ENCODE measurements around the gene PTPRT. TPM values are rescaled to one million over a fixed set of nuclear protein-coding genes. Genes with fewer than 3 reads are reported as not detected.

PTPRT gene
- total and polyA plus RNA-seq, 2 experiments from 2014 or later = not detected

DNA sequence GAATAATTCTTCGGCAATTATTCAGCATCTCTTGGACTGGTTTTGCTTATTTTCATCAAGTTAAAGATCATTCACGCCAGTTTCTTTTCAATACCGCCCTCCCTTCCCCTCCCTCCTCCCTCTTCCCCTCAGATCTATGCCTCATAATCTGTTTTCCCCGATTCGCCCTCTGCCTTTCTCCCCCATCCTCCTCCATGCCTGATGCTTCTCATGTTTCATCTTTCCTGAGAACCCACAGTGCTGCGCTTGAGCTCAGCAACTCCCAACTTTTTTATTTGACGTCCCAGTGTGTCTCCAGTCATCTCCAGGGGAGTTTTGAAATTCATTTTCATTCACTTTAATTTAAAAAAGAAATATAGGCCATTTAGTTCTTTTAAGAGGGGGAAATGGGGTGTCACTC lies 142.7 kb downstream of the PTPRT start (continued):
- TF ChIP-seq, protein P1, sequence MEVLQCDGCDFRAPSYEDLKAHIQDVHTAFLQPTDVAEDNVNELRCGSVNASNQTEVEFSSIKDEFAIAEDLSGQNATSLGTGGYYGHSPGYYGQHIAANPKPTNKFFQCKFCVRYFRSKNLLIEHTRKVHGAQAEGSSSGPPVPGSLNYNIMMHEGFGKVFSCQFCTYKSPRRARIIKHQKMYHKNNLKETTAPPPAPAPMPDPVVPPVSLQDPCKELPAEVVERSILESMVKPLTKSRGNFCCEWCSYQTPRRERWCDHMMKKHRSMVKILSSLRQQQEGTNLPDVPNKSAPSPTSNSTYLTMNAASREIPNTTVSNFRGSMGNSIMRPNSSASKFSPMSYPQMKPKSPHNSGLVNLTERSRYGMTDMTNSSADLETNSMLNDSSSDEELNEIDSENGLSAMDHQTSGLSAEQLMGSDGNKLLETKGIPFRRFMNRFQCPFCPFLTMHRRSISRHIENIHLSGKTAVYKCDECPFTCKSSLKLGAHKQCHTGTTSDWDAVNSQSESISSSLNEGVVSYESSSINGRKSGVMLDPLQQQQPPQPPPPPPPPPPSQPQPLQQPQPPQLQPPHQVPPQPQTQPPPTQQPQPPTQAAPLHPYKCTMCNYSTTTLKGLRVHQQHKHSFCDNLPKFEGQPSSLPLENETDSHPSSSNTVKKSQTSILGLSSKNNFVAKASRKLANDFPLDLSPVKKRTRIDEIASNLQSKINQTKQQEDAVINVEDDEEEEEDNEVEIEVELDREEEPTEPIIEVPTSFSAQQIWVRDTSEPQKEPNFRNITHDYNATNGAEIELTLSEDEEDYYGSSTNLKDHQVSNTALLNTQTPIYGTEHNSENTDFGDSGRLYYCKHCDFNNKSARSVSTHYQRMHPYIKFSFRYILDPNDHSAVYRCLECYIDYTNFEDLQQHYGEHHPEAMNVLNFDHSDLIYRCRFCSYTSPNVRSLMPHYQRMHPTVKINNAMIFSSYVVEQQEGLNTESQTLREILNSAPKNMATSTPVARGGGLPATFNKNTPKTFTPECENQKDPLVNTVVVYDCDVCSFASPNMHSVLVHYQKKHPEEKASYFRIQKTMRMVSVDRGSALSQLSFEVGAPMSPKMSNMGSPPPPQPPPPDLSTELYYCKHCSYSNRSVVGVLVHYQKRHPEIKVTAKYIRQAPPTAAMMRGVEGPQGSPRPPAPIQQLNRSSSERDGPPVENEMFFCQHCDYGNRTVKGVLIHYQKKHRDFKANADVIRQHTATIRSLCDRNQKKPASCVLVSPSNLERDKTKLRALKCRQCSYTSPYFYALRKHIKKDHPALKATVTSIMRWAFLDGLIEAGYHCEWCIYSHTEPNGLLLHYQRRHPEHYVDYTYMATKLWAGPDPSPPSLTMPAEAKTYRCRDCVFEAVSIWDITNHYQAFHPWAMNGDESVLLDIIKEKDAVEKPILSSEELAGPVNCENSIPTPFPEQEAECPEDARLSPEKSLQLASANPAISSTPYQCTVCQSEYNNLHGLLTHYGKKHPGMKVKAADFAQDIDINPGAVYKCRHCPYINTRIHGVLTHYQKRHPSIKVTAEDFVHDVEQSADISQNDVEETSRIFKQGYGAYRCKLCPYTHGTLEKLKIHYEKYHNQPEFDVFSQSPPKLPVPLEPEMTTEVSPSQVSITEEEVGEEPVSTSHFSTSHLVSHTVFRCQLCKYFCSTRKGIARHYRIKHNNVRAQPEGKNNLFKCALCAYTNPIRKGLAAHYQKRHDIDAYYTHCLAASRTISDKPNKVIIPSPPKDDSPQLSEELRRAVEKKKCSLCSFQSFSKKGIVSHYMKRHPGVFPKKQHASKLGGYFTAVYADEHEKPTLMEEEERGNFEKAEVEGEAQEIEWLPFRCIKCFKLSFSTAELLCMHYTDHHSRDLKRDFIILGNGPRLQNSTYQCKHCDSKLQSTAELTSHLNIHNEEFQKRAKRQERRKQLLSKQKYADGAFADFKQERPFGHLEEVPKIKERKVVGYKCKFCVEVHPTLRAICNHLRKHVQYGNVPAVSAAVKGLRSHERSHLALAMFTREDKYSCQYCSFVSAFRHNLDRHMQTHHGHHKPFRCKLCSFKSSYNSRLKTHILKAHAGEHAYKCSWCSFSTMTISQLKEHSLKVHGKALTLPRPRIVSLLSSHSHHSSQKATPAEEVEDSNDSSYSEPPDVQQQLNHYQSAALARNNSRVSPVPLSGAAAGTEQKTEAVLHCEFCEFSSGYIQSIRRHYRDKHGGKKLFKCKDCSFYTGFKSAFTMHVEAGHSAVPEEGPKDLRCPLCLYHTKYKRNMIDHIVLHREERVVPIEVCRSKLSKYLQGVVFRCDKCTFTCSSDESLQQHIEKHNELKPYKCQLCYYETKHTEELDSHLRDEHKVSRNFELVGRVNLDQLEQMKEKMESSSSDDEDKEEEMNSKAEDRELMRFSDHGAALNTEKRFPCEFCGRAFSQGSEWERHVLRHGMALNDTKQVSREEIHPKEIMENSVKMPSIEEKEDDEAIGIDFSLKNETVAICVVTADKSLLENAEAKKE (CRISPR knock-in tag; IDR thresholded peaks at IDR 0.05) = no peak
- TF ChIP-seq ZNF114 (CRISPR knock-in tag; IDR thresholded peaks at IDR 0.05) (no peak), EZH2phosphoT487 (IDR thresholded peaks at IDR 0.05; ENCODE audit: unreplicated experiment) (no peak), ZNF331 (CRISPR knock-in tag; IDR thresholded peaks at IDR 0.05; ENCODE audit: low read depth) (no peak), STAT1 (IDR thresholded peaks at IDR 0.05; ENCODE audit: unreplicated experiment) (no peak), EZH2 (IDR thresholded peaks at IDR 0.05; ENCODE audit: low read depth, unreplicated experiment) (no peak)
- TF ChIP-seq, protein P2, sequence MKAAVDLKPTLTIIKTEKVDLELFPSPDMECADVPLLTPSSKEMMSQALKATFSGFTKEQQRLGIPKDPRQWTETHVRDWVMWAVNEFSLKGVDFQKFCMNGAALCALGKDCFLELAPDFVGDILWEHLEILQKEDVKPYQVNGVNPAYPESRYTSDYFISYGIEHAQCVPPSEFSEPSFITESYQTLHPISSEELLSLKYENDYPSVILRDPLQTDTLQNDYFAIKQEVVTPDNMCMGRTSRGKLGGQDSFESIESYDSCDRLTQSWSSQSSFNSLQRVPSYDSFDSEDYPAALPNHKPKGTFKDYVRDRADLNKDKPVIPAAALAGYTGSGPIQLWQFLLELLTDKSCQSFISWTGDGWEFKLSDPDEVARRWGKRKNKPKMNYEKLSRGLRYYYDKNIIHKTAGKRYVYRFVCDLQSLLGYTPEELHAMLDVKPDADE (IDR thresholded peaks at IDR 0.05) = no peak

DNA sequence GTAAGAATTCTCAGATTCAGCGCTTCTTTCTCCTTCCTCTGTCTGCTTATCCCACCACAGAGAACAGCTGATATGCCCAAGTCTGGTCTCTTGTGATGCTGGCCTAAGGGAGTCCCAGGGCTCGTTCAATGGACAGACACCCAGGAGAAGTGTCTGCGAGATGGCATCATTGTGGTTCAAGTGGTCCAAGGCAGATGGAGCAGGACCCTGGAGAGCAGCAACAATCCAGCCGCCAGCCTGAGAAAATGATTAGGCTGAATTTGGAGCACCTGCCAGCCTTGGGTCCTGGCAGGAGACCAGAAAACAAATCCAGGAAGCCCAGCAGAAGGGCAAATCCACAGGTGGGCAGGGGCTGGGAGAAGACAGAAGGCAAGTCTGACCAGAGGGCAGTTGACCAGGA lies 145.8 kb downstream of the PTPRT start:
- Mint-ChIP-seq H3K27me3 (ENCODE audit: insufficient read depth, low read depth, poor library complexity) (no peaks in the 10 kb centered on the region), H3K36me3 (ENCODE audit: low read depth) (peaks cover 27% of the 10 kb centered on the region), H3K27ac (no peak overlapping the region), H3K9me3 (peaks cover 94% of the 10 kb centered on the region), H3K4me1 (no peaks in the 10 kb centered on the region; the same call in 2 of the 3 replicates), H3K4me3 (no peak overlapping the region)
- Histone ChIP-seq H4K20me1 (replicated peaks; ENCODE audit: insufficient read depth) (no peaks in the 10 kb centered on the region), H3K27ac (ENCODE audit: low read depth) (no peak overlapping the region), H3K79me2 (replicated peaks; ENCODE audit: insufficient read depth) (no peaks in the 10 kb centered on the region), H3K4me1 (ENCODE audit: insufficient read depth) (no peaks in the 10 kb centered on the region), H2AFZ (no peak overlapping the region), H3K4me3 (no peak overlapping the region), H3F3A (replicated peaks; ENCODE audit: low read depth) (no peaks in the 10 kb centered on the region), H3K36me3 (ENCODE audit: insufficient read depth) (peaks cover 3% of the 10 kb centered on the region; the same call in 1 of the 2 replicates), H3K27me3 (ENCODE audit: insufficient read depth) (no peaks in the 10 kb centered on the region), H3K4me2 (no peak overlapping the region), H3K9me2 (ENCODE audit: insufficient read depth) (no peaks in the 10 kb centered on the region)
- no peak for DNase-seq (ENCODE audit: low spot score)
- no peak for ATAC-seq
- no peak for TF ChIP-seq EZH2 (IDR thresholded peaks at IDR 0.05; ENCODE audit: low read depth, unreplicated experiment)
- TF ChIP-seq, protein P2 (IDR thresholded peaks at IDR 0.05) = no peak
- no peak for TF ChIP-seq ZNF114 (CRISPR knock-in tag; IDR thresholded peaks at IDR 0.05)
- TF ChIP-seq EZH2phosphoT487 (IDR thresholded peaks at IDR 0.05; ENCODE audit: unreplicated experiment) = no peak
- no peak for TF ChIP-seq CREB1 (CRISPR knock-in tag; IDR thresholded peaks at IDR 0.05; ENCODE audit: low read depth)
